Subcutaneous abdominal adipose tissue (tissue), 5 donors: Measurements from ENCODE around the gene F8A3.
"Not testable (repeated sequence)": the region's sequence is repeated elsewhere in the genome, so short reads cannot be mapped to it uniquely, and the experiment has no call there.

ENCODE experiments used
- H3K27ac ChIP-seq: one replicate; pipeline ENCODE4 v1.7.0; 2013; ENCODE audit warnings: low read depth, mild to moderate bottlenecking, inconsistent platforms, low read length, moderate library complexity
- H3K27me3 ChIP-seq, 5 donors: one replicate each; pipeline ENCODE4 v1.7.0; 2013; ENCODE audit warnings: low read length in 5 of 5, inconsistent platforms in 1 of 5; ENCODE audit not compliant: control insufficient read depth in 5 of 5, insufficient read depth in 4 of 5
- H3K36me3 ChIP-seq, 5 donors: one replicate each; pipeline ENCODE4 v1.7.0; 2013; ENCODE audit warnings: low read length in 5 of 5; ENCODE audit not compliant: control insufficient read depth in 5 of 5, insufficient read depth in 5 of 5
- H3K4me1 ChIP-seq, 5 donors: one replicate each; pipeline ENCODE4 v1.7.0; 2013; ENCODE audit warnings: low read length in 5 of 5, mild to moderate bottlenecking in 3 of 5, moderate library complexity in 1 of 5; ENCODE audit not compliant: control insufficient read depth in 5 of 5, insufficient read depth in 5 of 5
- H3K4me3 ChIP-seq, 5 donors: one replicate each; pipeline ENCODE4 v1.7.0; 2013; ENCODE audit warnings: low read length in 5 of 5, low read depth in 1 of 5
- H3K9ac ChIP-seq, 5 donors: one replicate each; pipeline ENCODE4 v1.7.0; 2013; ENCODE audit warnings: low read length in 5 of 5, mild to moderate bottlenecking in 4 of 5, moderate library complexity in 3 of 5
- H3K9me3 ChIP-seq, 5 donors: one replicate each; pipeline ENCODE4 v1.7.0; 2013; ENCODE audit warnings: low read length in 5 of 5; ENCODE audit not compliant: control insufficient read depth in 5 of 5
- donor health status: healthy.
- donor health status: healthy.
- donor health status: healthy.
- donor health status: healthy.
- donor health status: healthy.

F8A3 gene

GRCh38 chrX:155458471-155458870 is at the start of gene F8A3:
F8A3 (minus strand) TSS chrX:155458620; CDS start chrX:155458600, 20 bp downstream.
- H3K4me3 ChIP-seq, H3K9me3 ChIP-seq, H3K4me1 ChIP-seq, H3K9ac ChIP-seq, H3K27ac ChIP-seq, H3K36me3 ChIP-seq, H3K27me3 ChIP-seq: not testable (repeated sequence)

- no peak overlapping the region for H3K4me3 ChIP-seq
- no peaks in the 10 kb centered on the region for H3K9me3 ChIP-seq
- H3K36me3 ChIP-seq: peaks cover 0 to 23% (median 2%) of the 10 kb centered on the region in 5 donors
- H3K27me3 ChIP-seq: no peaks in the 10 kb centered on the region
- H3K9ac ChIP-seq: no peak overlapping the region
- no peaks in the 10 kb centered on the region for H3K4me1 ChIP-seq
- H3K27ac ChIP-seq: no peak overlapping the region
Measured at GRCh38 chrX:155505296-155505695, 46.9 kb upstream of the F8A3 start.

GRCh38 chrX:155495134-155495533 is 36.7 kb upstream of the F8A3 start:
- not testable (repeated sequence) for H3K9me3 ChIP-seq, H3K9ac ChIP-seq, H3K4me3 ChIP-seq, H3K27me3 ChIP-seq, H3K4me1 ChIP-seq, H3K36me3 ChIP-seq, H3K27ac ChIP-seq

- H3K9ac ChIP-seq, H3K27me3 ChIP-seq, H3K9me3 ChIP-seq, H3K27ac ChIP-seq, H3K4me3 ChIP-seq, H3K4me1 ChIP-seq, H3K36me3 ChIP-seq: not testable (repeated sequence)
Measured at GRCh38 chrX:155491421-155491820, 33.0 kb upstream of the F8A3 start.

- H3K9me3 ChIP-seq, H3K9ac ChIP-seq, H3K4me3 ChIP-seq, H3K27ac ChIP-seq, H3K4me1 ChIP-seq, H3K36me3 ChIP-seq, H3K27me3 ChIP-seq: not testable (repeated sequence)
Measured at GRCh38 chrX:155477136-155477535, 18.7 kb upstream of the F8A3 start.

- H3K27ac ChIP-seq, H3K9me3 ChIP-seq, H3K4me3 ChIP-seq, H3K36me3 ChIP-seq, H3K9ac ChIP-seq, H3K27me3 ChIP-seq, H3K4me1 ChIP-seq: not testable (repeated sequence)
Measured at GRCh38 chrX:155466269-155466938, 8.0 kb upstream of the F8A3 start.

GRCh38 chrX:155460501-155460900 is 2.1 kb upstream of the F8A3 start:
- H3K4me3 ChIP-seq, H3K4me1 ChIP-seq, H3K27me3 ChIP-seq, H3K36me3 ChIP-seq, H3K27ac ChIP-seq, H3K9ac ChIP-seq, H3K9me3 ChIP-seq: not testable (repeated sequence)

- H3K4me3 ChIP-seq, H3K27ac ChIP-seq, H3K9ac ChIP-seq, H3K36me3 ChIP-seq, H3K27me3 ChIP-seq, H3K4me1 ChIP-seq, H3K9me3 ChIP-seq: not testable (repeated sequence)
Measured at GRCh38 chrX:155457761-155458447, 516 bp downstream of the F8A3 start.

GRCh38 chrX:155441097-155441496 is 17.3 kb downstream of the F8A3 start:
- Histone ChIP-seq H3K4me1 (no peaks in the 10 kb centered on the region), H3K36me3 (no peaks in the 10 kb centered on the region), H3K27ac (no peak overlapping the region), H3K27me3 (no peaks in the 10 kb centered on the region), H3K4me3 (no peak overlapping the region), H3K9me3 (peaks cover 0 to 19% (median 5%) of the 10 kb centered on the region in 5 donors), H3K9ac (no peak overlapping the region)

GRCh38 chrX:155435744-155436112 is 22.7 kb downstream of the F8A3 start:
- no peaks in the 10 kb centered on the region for H3K27me3 ChIP-seq
- H3K27ac ChIP-seq: no peak overlapping the region
- H3K4me3 ChIP-seq: no peak overlapping the region
- H3K9me3 ChIP-seq: peaks cover 0 to 8% (median under 1%) of the 10 kb centered on the region in 5 donors
- peaks cover 0 to 9% (median 4%) of the 10 kb centered on the region in 5 donors for H3K4me1 ChIP-seq
- no peaks in the 10 kb centered on the region for H3K36me3 ChIP-seq
- no peak overlapping the region for H3K9ac ChIP-seq
